HepG2 (cell line): ENCODE data around the gene PPP1R27. TPM values are rescaled to one million over a fixed set of nuclear protein-coding genes. Genes with fewer than 3 reads are reported as not detected.

Experiments
- ATAD3A ChIP-seq: sonication (generic); formaldehyde crosslinking; IDR thresholded peaks from 2 replicates; pipeline ENCODE4 v1.4.0; 2020; ENCODE audit warnings: missing genetic modification reagents
- CBX2 ChIP-seq, 2 experiments: fragments of 200-600 bp in 1 of 2; sonication (generic); formaldehyde crosslinking in 1 of 2; IDR thresholded peaks; 2 replicates each; pipeline versions ENCODE4 v1.7.0 to v1.8.1; 2018 to 2022; ENCODE audit warnings: low read depth in 2 of 2, low read length in 1 of 2, mild to moderate bottlenecking in 1 of 2, missing genetic modification reagents in 1 of 2
- DR1 ChIP-seq: sonication (generic); formaldehyde crosslinking; IDR thresholded peaks from 2 replicates; pipeline ENCODE4 v1.8.0; 2021; ENCODE audit warnings: mild to moderate bottlenecking, missing genetic modification reagents, inconsistent platforms
- HOXD1 ChIP-seq: sonication (generic); formaldehyde crosslinking; IDR thresholded peaks from 2 replicates; pipeline ENCODE4 v1.5.0; 2020; ENCODE audit warnings: missing genetic modification reagents
- KAT2B ChIP-seq: fragments of 150-350 bp; IDR thresholded peaks from 2 replicates; pipeline ENCODE4 v1.6.1; 2014; ENCODE audit warnings: low read depth, low read length, borderline replicate concordance
- NFKB2 ChIP-seq: sonication (generic); formaldehyde crosslinking; IDR thresholded peaks from 2 replicates; pipeline ENCODE4 v1.4.0; 2020; ENCODE audit warnings: missing genetic modification reagents, borderline replicate concordance
- NR1H2 ChIP-seq: sonication (generic); formaldehyde crosslinking; IDR thresholded peaks from 2 replicates; pipeline ENCODE4 v1.8.1; 2022; ENCODE audit warnings: low read depth, missing genetic modification reagents, borderline replicate concordance
- TRIM24 ChIP-seq: sonication (generic); formaldehyde crosslinking; IDR thresholded peaks from 2 replicates; pipeline ENCODE4 v1.8.0; 2022; ENCODE audit warnings: mild to moderate bottlenecking, missing genetic modification reagents
- ZNF136 ChIP-seq: sonication (generic); formaldehyde crosslinking; IDR thresholded peaks from 2 replicates; pipeline ENCODE4 v1.8.1; 2022; ENCODE audit warnings: low read depth, mild to moderate bottlenecking, moderate library complexity, missing genetic modification reagents
- ZNF629 ChIP-seq: sonication (generic); formaldehyde crosslinking; conservative IDR thresholded peaks from 2 replicates; pipeline ENCODE4 v1.5.0; 2020; ENCODE audit warnings: missing genetic modification reagents
- polyA plus RNA-seq, 8 experiments: library from polyadenylated mRNA; depleted of rRNA in 3 of 8; stranded (reverse) in 7 of 8; unstranded in 1 of 8; fragments of >200 nt; fragmentation: Illumina TruSeq in 4 of 8; extraction: Trizol in 4 of 8; gene quantifications; 2 replicates each; pipeline versions ENCODE4 v1.2.1 to v1.2.3, GENCODE V29; 2011 to 2016; ENCODE audit warnings: low read depth in 4 of 8, missing spikeins in 1 of 8, mixed read lengths in 1 of 8; ENCODE audit not compliant: insufficient read depth in 1 of 8
- total RNA-seq, 5 experiments: library from RNA; depleted of rRNA; stranded (reverse); fragments of >200 nt; fragmentation: Illumina TruSeq; extraction: Trizol; gene quantifications; 2 replicates each; pipeline ENCODE4 v1.2.3, GENCODE V29; 2016; ENCODE audit warnings: low read depth in 1 of 5
- TF ChIP-seq, protein P1 (sequence below): sonication (generic); formaldehyde crosslinking; IDR thresholded peaks from 2 replicates; pipeline ENCODE4 v1.9.0; 2021; ENCODE audit warnings: missing genetic modification reagents, mild to moderate bottlenecking, borderline replicate concordance
- TF ChIP-seq, protein P2 (sequence below): sonication (generic); formaldehyde crosslinking; IDR thresholded peaks from 2 replicates; pipeline ENCODE4 v1.4.0; 2020; ENCODE audit warnings: missing genetic modification reagents, borderline replicate concordance
- TF ChIP-seq, protein P3 (sequence below): sonication (generic); formaldehyde crosslinking; IDR thresholded peaks from 2 replicates; pipeline ENCODE4 v1.8.1; 2023; ENCODE audit warnings: mild to moderate bottlenecking, missing genetic modification reagents, borderline replicate concordance
- TF ChIP-seq, protein P4 (sequence below): sonication (generic); formaldehyde crosslinking; conservative IDR thresholded peaks from 2 replicates; pipeline ENCODE4 v1.4.0; 2020; ENCODE audit warnings: missing genetic modification reagents
- TF ChIP-seq, protein P5 (sequence below): sonication (generic); formaldehyde crosslinking; IDR thresholded peaks from 2 replicates; pipeline ENCODE4 v1.4.0; 2020; ENCODE audit warnings: low read depth, mild to moderate bottlenecking, missing genetic modification reagents
- TF ChIP-seq, protein P6 (sequence below): sonication (generic); formaldehyde crosslinking; IDR thresholded peaks from 2 replicates; pipeline ENCODE4 v1.4.0; 2020; ENCODE audit warnings: missing genetic modification reagents
- TF ChIP-seq, protein P7 (sequence below): sonication (generic); formaldehyde crosslinking; IDR thresholded peaks from 2 replicates; pipeline ENCODE4 v1.4.0; 2020; ENCODE audit warnings: mild to moderate bottlenecking, missing genetic modification reagents

Gene PPP1R27
- total and polyA plus RNA-seq, 2 of the 13 experiments (the other 11 are each of a cell fraction or from before 2014, with no cell fraction given): 0.17 to 1.00 TPM

DNA sequence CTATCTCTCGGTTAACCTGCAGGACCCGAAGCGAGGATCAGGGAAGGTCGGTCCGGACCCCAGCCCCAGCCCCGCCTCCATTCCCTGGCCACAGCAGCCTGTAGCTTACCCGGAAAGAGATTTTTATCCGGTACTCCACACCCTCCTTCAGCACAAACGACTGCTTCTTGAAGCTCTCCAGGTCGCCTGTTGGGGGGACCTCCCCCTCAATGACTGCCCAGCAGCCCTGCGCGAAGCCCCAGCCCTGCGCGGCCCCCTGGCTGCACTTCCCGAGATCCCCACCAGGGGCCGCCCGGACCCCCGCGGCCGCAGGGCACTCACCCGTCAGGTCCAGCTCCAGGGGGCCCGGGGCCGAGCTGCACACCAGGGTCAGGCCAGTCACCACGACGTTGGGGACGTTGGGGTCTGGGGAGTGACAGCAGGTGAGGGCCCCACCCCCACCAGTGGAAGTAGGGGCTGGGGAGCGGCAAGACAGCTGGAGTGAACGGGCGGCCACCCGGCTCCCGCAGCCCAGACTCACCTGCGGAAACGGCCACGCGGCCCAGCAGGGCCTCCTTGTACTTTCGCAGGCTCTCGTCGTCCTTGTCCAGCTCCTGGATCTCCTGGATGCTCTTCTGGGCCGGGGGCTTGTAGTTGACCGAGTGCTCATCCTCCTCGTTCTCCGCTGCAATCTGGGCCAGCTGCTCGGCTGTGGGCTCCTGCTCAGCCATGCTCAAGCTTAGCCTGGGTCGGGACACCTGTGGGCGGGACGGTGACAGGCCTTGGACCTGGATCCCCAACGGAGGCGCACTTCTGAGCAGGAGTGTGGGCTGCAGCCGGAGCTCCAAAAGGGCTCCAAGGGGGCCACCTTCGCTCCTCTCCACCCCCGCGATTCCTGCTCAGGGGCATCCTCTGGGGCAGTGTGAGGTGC, 34.6 kb upstream of the PPP1R27 start (continued):
- TF ChIP-seq CBX2 (IDR thresholded peaks at IDR 0.05; ENCODE audit: low read depth, low read length) (no peak), CBX2 (CRISPR knock-in tag; IDR thresholded peaks at IDR 0.05; ENCODE audit: low read depth) (no peak), DR1 (CRISPR knock-in tag) (0 out of 2 replicates have a peak, but pooled peaks have one; percentile 30), NR1H2 (CRISPR knock-in tag) (0 out of 2 replicates have a peak, but pooled peaks have one; percentile 12), NFKB2 (CRISPR knock-in tag) (peak; percentile 31; the same call in 1 of the 2 replicates), KAT2B (no peak), TRIM24 (CRISPR knock-in tag) (no peak), HOXD1 (CRISPR knock-in tag) (0 out of 2 replicates have a peak, but pooled peaks have one; percentile 58), ZNF136 (0 out of 2 replicates have a peak, but pooled peaks have one; percentile 43), ZNF629 (CRISPR knock-in tag) (no peak), ATAD3A (CRISPR knock-in tag) (no peak)
- TF ChIP-seq, protein P1, sequence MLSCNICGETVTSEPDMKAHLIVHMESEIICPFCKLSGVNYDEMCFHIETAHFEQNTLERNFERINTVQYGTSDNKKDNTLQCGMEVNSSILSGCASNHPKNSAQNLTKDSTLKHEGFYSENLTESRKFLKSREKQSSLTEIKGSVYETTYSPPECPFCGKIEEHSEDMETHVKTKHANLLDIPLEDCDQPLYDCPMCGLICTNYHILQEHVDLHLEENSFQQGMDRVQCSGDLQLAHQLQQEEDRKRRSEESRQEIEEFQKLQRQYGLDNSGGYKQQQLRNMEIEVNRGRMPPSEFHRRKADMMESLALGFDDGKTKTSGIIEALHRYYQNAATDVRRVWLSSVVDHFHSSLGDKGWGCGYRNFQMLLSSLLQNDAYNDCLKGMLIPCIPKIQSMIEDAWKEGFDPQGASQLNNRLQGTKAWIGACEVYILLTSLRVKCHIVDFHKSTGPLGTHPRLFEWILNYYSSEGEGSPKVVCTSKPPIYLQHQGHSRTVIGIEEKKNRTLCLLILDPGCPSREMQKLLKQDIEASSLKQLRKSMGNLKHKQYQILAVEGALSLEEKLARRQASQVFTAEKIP (CRISPR knock-in tag): no peak
- TF ChIP-seq, protein P2, sequence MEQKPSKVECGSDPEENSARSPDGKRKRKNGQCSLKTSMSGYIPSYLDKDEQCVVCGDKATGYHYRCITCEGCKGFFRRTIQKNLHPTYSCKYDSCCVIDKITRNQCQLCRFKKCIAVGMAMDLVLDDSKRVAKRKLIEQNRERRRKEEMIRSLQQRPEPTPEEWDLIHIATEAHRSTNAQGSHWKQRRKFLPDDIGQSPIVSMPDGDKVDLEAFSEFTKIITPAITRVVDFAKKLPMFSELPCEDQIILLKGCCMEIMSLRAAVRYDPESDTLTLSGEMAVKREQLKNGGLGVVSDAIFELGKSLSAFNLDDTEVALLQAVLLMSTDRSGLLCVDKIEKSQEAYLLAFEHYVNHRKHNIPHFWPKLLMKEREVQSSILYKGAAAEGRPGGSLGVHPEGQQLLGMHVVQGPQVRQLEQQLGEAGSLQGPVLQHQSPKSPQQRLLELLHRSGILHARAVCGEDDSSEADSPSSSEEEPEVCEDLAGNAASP: 0 out of 2 replicates have a peak, but pooled peaks have one; percentile 9
- TF ChIP-seq, protein P3, sequence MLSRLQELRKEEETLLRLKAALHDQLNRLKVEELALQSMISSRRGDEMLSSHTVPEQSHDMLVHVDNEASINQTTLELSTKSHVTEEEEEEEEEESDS (CRISPR knock-in tag): no peak; the same call in 1 of the 2 replicates
- TF ChIP-seq, protein P4, sequence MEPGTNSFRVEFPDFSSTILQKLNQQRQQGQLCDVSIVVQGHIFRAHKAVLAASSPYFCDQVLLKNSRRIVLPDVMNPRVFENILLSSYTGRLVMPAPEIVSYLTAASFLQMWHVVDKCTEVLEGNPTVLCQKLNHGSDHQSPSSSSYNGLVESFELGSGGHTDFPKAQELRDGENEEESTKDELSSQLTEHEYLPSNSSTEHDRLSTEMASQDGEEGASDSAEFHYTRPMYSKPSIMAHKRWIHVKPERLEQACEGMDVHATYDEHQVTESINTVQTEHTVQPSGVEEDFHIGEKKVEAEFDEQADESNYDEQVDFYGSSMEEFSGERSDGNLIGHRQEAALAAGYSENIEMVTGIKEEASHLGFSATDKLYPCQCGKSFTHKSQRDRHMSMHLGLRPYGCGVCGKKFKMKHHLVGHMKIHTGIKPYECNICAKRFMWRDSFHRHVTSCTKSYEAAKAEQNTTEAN: no peak
- TF ChIP-seq, protein P5, sequence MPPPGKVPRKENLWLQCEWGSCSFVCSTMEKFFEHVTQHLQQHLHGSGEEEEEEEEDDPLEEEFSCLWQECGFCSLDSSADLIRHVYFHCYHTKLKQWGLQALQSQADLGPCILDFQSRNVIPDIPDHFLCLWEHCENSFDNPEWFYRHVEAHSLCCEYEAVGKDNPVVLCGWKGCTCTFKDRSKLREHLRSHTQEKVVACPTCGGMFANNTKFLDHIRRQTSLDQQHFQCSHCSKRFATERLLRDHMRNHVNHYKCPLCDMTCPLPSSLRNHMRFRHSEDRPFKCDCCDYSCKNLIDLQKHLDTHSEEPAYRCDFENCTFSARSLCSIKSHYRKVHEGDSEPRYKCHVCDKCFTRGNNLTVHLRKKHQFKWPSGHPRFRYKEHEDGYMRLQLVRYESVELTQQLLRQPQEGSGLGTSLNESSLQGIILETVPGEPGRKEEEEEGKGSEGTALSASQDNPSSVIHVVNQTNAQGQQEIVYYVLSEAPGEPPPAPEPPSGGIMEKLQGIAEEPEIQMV (CRISPR knock-in tag): no peak
- TF ChIP-seq, protein P6, sequence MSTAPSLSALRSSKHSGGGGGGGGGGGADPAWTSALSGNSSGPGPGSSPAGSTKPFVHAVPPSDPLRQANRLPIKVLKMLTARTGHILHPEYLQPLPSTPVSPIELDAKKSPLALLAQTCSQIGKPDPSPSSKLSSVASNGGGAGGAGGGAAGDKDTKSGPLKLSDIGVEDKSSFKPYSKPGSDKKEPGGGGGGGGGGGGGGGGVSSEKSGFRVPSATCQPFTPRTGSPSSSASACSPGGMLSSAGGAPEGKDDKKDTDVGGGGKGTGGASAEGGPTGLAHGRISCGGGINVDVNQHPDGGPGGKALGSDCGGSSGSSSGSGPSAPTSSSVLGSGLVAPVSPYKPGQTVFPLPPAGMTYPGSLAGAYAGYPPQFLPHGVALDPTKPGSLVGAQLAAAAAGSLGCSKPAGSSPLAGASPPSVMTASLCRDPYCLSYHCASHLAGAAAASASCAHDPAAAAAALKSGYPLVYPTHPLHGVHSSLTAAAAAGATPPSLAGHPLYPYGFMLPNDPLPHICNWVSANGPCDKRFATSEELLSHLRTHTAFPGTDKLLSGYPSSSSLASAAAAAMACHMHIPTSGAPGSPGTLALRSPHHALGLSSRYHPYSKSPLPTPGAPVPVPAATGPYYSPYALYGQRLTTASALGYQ: peak; percentile 61; the same call in 1 of the 2 replicates
- TF ChIP-seq, protein P7, sequence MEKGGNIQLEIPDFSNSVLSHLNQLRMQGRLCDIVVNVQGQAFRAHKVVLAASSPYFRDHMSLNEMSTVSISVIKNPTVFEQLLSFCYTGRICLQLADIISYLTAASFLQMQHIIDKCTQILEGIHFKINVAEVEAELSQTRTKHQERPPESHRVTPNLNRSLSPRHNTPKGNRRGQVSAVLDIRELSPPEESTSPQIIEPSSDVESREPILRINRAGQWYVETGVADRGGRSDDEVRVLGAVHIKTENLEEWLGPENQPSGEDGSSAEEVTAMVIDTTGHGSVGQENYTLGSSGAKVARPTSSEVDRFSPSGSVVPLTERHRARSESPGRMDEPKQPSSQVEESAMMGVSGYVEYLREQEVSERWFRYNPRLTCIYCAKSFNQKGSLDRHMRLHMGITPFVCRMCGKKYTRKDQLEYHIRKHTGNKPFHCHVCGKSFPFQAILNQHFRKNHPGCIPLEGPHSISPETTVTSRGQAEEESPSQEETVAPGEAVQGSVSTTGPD (CRISPR knock-in tag): no peak
